DMS53 treated with DMSO at 0.1 percent for 48 hours (cell line): ENCODE data around the gene MKI67.

Experiments used
- DNase-seq: peaks from one replicate; lab custom pipeline; 2025; ENCODE audit not compliant: unreplicated experiment; lab: John Stamatoyannopoulos, UW

The MKI67 gene

GRCh38 chr10:128054163-128054970, 71.9 kb downstream of the MKI67 start:
- DNase-seq, result no peak

GRCh38 chr10:128053356-128053755, 72.9 kb downstream of the MKI67 start:
- DNase-seq, result no peak

- no peak for DNase-seq
These were observed 73.5 kb downstream of the MKI67 start for GRCh38 chr10:128052696-128053095.

- no peak for DNase-seq
These were observed 74.7 kb downstream of the MKI67 start for GRCh38 chr10:128051548-128051947.

- DNase-seq, result no peak
These were observed 75.3 kb downstream of the MKI67 start for GRCh38 chr10:128050936-128051335.

- no peak for DNase-seq
These were observed 76.1 kb downstream of the MKI67 start for GRCh38 chr10:128050121-128050516.

- no peak for DNase-seq
These were observed 76.8 kb downstream of the MKI67 start for GRCh38 chr10:128049226-128050120.

- DNase-seq, result no peak
These were observed 77.4 kb downstream of the MKI67 start for GRCh38 chr10:128048819-128049210.

GRCh38 chr10:128047991-128048818, 78.0 kb downstream of the MKI67 start:
- no peak for DNase-seq

- DNase-seq, result no peak
These were observed 78.9 kb downstream of the MKI67 start for GRCh38 chr10:128047351-128047750.

GRCh38 chr10:128046953-128047290, 79.3 kb downstream of the MKI67 start:
- DNase-seq, result no peak
